Suprapubic skin (tissue), 4 donors: Measurements from ENCODE around the gene SLC5A8. TPM values are rescaled to one million over a fixed set of nuclear protein-coding genes. Genes with fewer than 3 reads are reported as not detected.

Source experiments
- DNase-seq, 2 donors: peaks; one replicate each; pipeline ENCODE4 v3.0.0-alpha.2; 2019; ENCODE audit warnings: low spot score in 2 of 2
- H3K27ac ChIP-seq: fragments of 200-600 bp; sonication (generic); one replicate; pipeline ENCODE4 v1.5.1; 2019
- H3K27me3 ChIP-seq: fragments of 200-600 bp; sonication (generic); one replicate; pipeline ENCODE4 v1.5.1; 2019
- H3K36me3 ChIP-seq: fragments of 200-600 bp; sonication (generic); one replicate; pipeline ENCODE4 v1.5.1; 2019
- H3K4me1 ChIP-seq: fragments of 200-600 bp; sonication (generic); one replicate; pipeline ENCODE4 v1.5.1; 2019
- H3K4me3 ChIP-seq: fragments of 200-600 bp; sonication (generic); one replicate; pipeline ENCODE4 v1.5.1; 2019; ENCODE audit warnings: mild to moderate bottlenecking
- H3K9me3 ChIP-seq: fragments of 200-600 bp; sonication (generic); one replicate; pipeline ENCODE4 v1.5.1; 2019
- CTCF ChIP-seq, 2 donors: fragments of 200-600 bp in 1 of 2; fragments of 450-650 bp in 1 of 2; sonication (generic) in 1 of 2; IDR thresholded peaks; one replicate each; pipeline ENCODE4 v1.5.1; 2016 to 2019; ENCODE audit warnings: antibody characterized with exemption in 2 of 2, mild to moderate bottlenecking in 1 of 2, moderate library complexity in 1 of 2
- EP300 ChIP-seq: sonication (generic); formaldehyde crosslinking; IDR thresholded peaks from one replicate; pipeline ENCODE4 v1.6.1; 2017; ENCODE audit warnings: antibody characterized with exemption
- POLR2A ChIP-seq, 2 donors: fragments of 450-650 bp; IDR thresholded peaks; one replicate each; pipeline ENCODE4 v1.6.1; 2017; ENCODE audit warnings: antibody characterized with exemption in 2 of 2, mild to moderate bottlenecking in 2 of 2, moderate library complexity in 2 of 2
- POLR2AphosphoS5 ChIP-seq, 3 donors: sonication (generic); formaldehyde crosslinking; IDR thresholded peaks; one replicate each; pipeline ENCODE4 v1.6.1; 2017; ENCODE audit warnings: antibody characterized with exemption in 3 of 3
- WGBS: methylation state at CpG from one replicate; pipeline ENCODE4 v1.1.5; 2018; 5-methylcytosine and 5-hydroxymethylcytosine counted together
- total RNA-seq, 4 donors: library from RNA; depleted of rRNA; stranded (reverse); fragments of >200 nt; gene quantifications; one replicate each; pipeline ENCODE4 v1.1.0, GENCODE V29; 2016

The SLC5A8 gene
- total RNA-seq, 4 donors from 2014 or later = 0.38 to 1.3 (median 0.60) TPM; not detected in 1

GRCh38 chr12:101243074-101243473, 33.0 kb upstream of the SLC5A8 start:
- Histone ChIP-seq H3K4me1 (no peaks in the 10 kb centered on the region), H3K27ac (no peak overlapping the region), H3K27me3 (no peaks in the 10 kb centered on the region), H3K4me3 (no peak overlapping the region), H3K36me3 (no peaks in the 10 kb centered on the region), H3K9me3 (peaks cover 5% of the 10 kb centered on the region)
- DNase-seq = no peak
- TF ChIP-seq POLR2AphosphoS5 (IDR thresholded peaks at IDR 0.05) = no peak
- TF ChIP-seq POLR2A (IDR thresholded peaks at IDR 0.05) = no peak
- no peak for TF ChIP-seq CTCF (IDR thresholded peaks at IDR 0.05)
- no peak for TF ChIP-seq EP300
- WGBS = 90% methylated on average over 2 of the region's 2 CpGs

- TF ChIP-seq POLR2A (IDR thresholded peaks at IDR 0.05) = no peak
- no peak for TF ChIP-seq EP300
- TF ChIP-seq POLR2AphosphoS5 (IDR thresholded peaks at IDR 0.05) = no peak
- no peak for TF ChIP-seq CTCF (IDR thresholded peaks at IDR 0.05)
- Histone ChIP-seq H3K4me1 (no peaks in the 10 kb centered on the region), H3K27me3 (no peaks in the 10 kb centered on the region), H3K36me3 (no peaks in the 10 kb centered on the region), H3K27ac (no peak overlapping the region), H3K4me3 (no peak overlapping the region), H3K9me3 (peaks cover 5% of the 10 kb centered on the region)
- 60% methylated on average over 6 of the region's 6 CpGs for WGBS
- DNase-seq = no peak
Measured at GRCh38 chr12:101238800-101239329, 28.8 kb upstream of the SLC5A8 start.

GRCh38 chr12:101238306-101238705, 28.3 kb upstream of the SLC5A8 start:
- H3K4me1 ChIP-seq = no peaks in the 10 kb centered on the region
- no peaks in the 10 kb centered on the region for H3K27me3 ChIP-seq
- no peak overlapping the region for H3K4me3 ChIP-seq
- peaks cover 5% of the 10 kb centered on the region for H3K9me3 ChIP-seq
- 31% methylated on average over 4 of the region's 4 CpGs for WGBS
- DNase-seq = no peak
- H3K27ac ChIP-seq = no peak overlapping the region
- no peaks in the 10 kb centered on the region for H3K36me3 ChIP-seq
- TF ChIP-seq EP300 (no peak), POLR2AphosphoS5 (IDR thresholded peaks at IDR 0.05) (no peak), CTCF (IDR thresholded peaks at IDR 0.05) (no peak), POLR2A (IDR thresholded peaks at IDR 0.05) (no peak)

GRCh38 chr12:101235686-101236085, 25.6 kb upstream of the SLC5A8 start:
- 88% methylated on average over 2 of the region's 2 CpGs for WGBS
- H3K27me3 ChIP-seq = no peaks in the 10 kb centered on the region
- H3K4me1 ChIP-seq = no peaks in the 10 kb centered on the region
- no peaks in the 10 kb centered on the region for H3K9me3 ChIP-seq
- H3K27ac ChIP-seq = no peak overlapping the region
- H3K36me3 ChIP-seq = no peaks in the 10 kb centered on the region
- DNase-seq = no peak
- no peak overlapping the region for H3K4me3 ChIP-seq
- no peak for TF ChIP-seq CTCF (IDR thresholded peaks at IDR 0.05)
- TF ChIP-seq POLR2A (IDR thresholded peaks at IDR 0.05) = no peak
- no peak for TF ChIP-seq EP300
- TF ChIP-seq POLR2AphosphoS5 (IDR thresholded peaks at IDR 0.05) = no peak

- Histone ChIP-seq H3K9me3 (no peaks in the 10 kb centered on the region), H3K36me3 (no peaks in the 10 kb centered on the region), H3K27me3 (no peaks in the 10 kb centered on the region), H3K4me3 (no peak overlapping the region), H3K4me1 (no peaks in the 10 kb centered on the region), H3K27ac (no peak overlapping the region)
- DNase-seq = no peak
- 73% methylated on average over 4 of the region's 4 CpGs for WGBS
- TF ChIP-seq CTCF (IDR thresholded peaks at IDR 0.05) (no peak), EP300 (no peak), POLR2A (IDR thresholded peaks at IDR 0.05) (no peak), POLR2AphosphoS5 (IDR thresholded peaks at IDR 0.05) (no peak)
Measured at GRCh38 chr12:101231636-101232035, 21.6 kb upstream of the SLC5A8 start.
